Prostate gland (tissue), 2 donors: Measurements from ENCODE around the gene ABCC5. TPM values are rescaled to one million over a fixed set of nuclear protein-coding genes. Genes with fewer than 3 reads are reported as not detected.
"Not testable (repeated sequence)": the region's sequence is repeated elsewhere in the genome, so short reads cannot be mapped to it uniquely, and the experiment has no call there.

Experiments used
- DNase-seq: peaks from one replicate; pipeline ENCODE4 v3.0.0-alpha.2; 2019; ENCODE audit warnings: low spot score
- H3K27ac ChIP-seq, 2 donors: fragments of 200-600 bp; sonication (generic); 2 replicates each; pipeline ENCODE4 v1.5.1; 2017 to 2019
- H3K27me3 ChIP-seq: fragments of 200-600 bp; sonication (generic); replicated peaks from 2 replicates; pipeline ENCODE4 v1.5.1; 2019; ENCODE audit not compliant: insufficient read depth
- H3K36me3 ChIP-seq, 2 donors: fragments of 200-600 bp; sonication (generic); 1 replicate in 1 of 2; 2 replicates in 1 of 2; pipeline versions ENCODE4 v1.5.1 to v1.8.1; 2017 to 2019
- H3K4me1 ChIP-seq: fragments of 200-600 bp; sonication (generic); replicated peaks from 2 replicates; pipeline ENCODE4 v1.5.1; 2019
- H3K4me3 ChIP-seq, 2 donors: fragments of 200-600 bp; sonication (generic); 2 replicates each; pipeline ENCODE4 v1.5.1; 2017 to 2019
- H3K9me3 ChIP-seq: fragments of 200-600 bp; sonication (generic); 2 replicates; pipeline ENCODE4 v1.5.1; 2017
- POLR2A ChIP-seq: fragments of 450-650 bp; IDR thresholded peaks from one replicate; pipeline ENCODE4 v1.6.1; 2016; ENCODE audit warnings: antibody characterized with exemption, mild to moderate bottlenecking
- POLR2AphosphoS5 ChIP-seq: sonication (generic); formaldehyde crosslinking; IDR thresholded peaks from one replicate; pipeline ENCODE4 v1.6.1; 2017; ENCODE audit warnings: antibody characterized with exemption
- WGBS: methylation state at CpG from one replicate; pipeline ENCODE4 v1.1.5; 2018; 5-methylcytosine and 5-hydroxymethylcytosine counted together
- intact Hi-C: fragments of 100-400 bp; cut with DNase I; formaldehyde crosslinking; loops from one replicate; pipeline ENCODE4 v1.14.2; 2022
- total RNA-seq, 2 donors: library from RNA; depleted of rRNA; stranded (reverse); fragments of >200 nt; gene quantifications; one replicate each; pipeline ENCODE4 v1.1.0, GENCODE V29; 2016
- TF ChIP-seq, protein P1 (sequence below), 4 experiments: fragments of 200-600 bp in 2 of 4; fragments of 450-650 bp in 2 of 4; sonication (generic) in 2 of 4; IDR thresholded peaks; 1 replicate in 3 of 4; 2 replicates in 1 of 4; pipeline ENCODE4 v1.5.1; 2016 to 2019; ENCODE audit warnings: antibody characterized with exemption in 4 of 4, mild to moderate bottlenecking in 2 of 4, moderate library complexity in 2 of 4

Gene ABCC5
- total RNA-seq, 2 donors from 2014 or later, result 17.9 to 43.6 TPM

DNA sequence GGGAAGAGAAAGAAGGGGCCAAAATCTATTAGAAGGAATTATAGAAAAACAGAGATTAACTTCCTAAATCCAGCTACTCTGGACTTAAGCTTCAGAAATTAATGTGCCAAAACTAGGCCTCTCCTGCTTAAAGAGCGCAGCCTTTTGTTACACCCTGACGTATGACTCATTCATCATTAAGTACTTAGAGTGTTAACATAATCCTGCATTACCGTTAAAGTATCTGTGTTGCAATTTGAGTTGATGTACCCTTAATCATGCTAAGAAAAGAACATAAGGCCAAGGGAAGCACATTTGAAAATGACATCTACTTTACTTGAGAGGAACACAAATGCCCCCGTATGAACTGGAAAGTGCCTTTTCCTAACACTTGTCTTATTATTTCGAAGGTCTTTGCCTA lies 21.7 kb upstream of the ABCC5 start:
- no peak for DNase-seq
- Histone ChIP-seq H3K27ac (no peak overlapping the region), H3K36me3 (no peaks in the 10 kb centered on the region), H3K27me3 (no peaks in the 10 kb centered on the region), H3K4me3 (no peak overlapping the region), H3K9me3 (no peaks in the 10 kb centered on the region), H3K4me1 (no peaks in the 10 kb centered on the region)
- WGBS, result 71% methylated on average over 5 of the region's 5 CpGs
- intact Hi-C loops, result no loop called here
- TF ChIP-seq POLR2AphosphoS5, result no peak
- no peak for TF ChIP-seq POLR2A
- TF ChIP-seq, protein P1, sequence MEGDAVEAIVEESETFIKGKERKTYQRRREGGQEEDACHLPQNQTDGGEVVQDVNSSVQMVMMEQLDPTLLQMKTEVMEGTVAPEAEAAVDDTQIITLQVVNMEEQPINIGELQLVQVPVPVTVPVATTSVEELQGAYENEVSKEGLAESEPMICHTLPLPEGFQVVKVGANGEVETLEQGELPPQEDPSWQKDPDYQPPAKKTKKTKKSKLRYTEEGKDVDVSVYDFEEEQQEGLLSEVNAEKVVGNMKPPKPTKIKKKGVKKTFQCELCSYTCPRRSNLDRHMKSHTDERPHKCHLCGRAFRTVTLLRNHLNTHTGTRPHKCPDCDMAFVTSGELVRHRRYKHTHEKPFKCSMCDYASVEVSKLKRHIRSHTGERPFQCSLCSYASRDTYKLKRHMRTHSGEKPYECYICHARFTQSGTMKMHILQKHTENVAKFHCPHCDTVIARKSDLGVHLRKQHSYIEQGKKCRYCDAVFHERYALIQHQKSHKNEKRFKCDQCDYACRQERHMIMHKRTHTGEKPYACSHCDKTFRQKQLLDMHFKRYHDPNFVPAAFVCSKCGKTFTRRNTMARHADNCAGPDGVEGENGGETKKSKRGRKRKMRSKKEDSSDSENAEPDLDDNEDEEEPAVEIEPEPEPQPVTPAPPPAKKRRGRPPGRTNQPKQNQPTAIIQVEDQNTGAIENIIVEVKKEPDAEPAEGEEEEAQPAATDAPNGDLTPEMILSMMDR (IDR thresholded peaks at IDR 0.05), result no peak

DNA sequence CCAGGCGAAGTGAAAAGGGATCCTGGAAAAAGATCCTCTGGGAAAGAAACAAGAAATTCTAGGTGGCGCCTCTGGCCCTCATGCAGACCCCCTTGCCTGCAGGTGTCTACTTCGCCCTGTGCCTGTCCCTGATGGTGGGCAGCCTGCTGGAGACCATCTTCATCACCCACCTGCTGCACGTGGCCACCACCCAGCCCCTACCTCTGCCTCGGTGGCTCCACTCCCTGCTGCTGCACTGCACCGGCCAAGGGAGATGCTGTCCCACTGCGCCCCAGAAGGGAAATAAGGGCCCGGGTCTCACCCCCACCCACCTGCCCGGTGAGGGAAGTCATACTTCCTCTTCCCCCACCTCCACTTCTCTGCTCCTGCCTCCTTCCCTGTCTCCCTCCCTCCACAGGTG lies 20.6 kb upstream of the ABCC5 start:
- H3K27ac ChIP-seq, H3K9me3 ChIP-seq, H3K4me1 ChIP-seq, intact Hi-C loops, H3K4me3 ChIP-seq, DNase-seq, H3K36me3 ChIP-seq, H3K27me3 ChIP-seq: not testable (repeated sequence)
- WGBS, result 79% methylated on average over 9 of the region's 9 CpGs

DNA sequence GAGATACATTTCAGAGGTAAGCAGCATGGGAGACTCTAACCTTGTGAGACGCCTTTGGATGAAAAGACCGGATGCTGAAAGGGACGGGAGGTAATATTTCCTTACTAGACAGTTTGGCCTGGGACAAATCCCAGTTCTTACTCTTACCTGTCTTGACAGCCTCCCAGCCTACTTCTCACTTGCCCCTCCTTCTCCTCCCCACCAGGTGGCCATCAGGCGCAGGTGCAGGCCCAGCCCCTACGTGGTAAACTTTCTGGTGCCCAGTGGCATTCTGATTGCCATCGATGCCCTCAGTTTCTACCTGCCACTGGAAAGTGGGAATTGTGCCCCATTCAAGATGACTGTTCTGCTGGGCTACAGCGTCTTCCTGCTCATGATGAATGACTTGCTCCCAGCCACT lies 20.1 kb upstream of the ABCC5 start:
- no peak overlapping the region for H3K27ac ChIP-seq
- no peak for TF ChIP-seq POLR2A
- TF ChIP-seq, protein P1 (IDR thresholded peaks at IDR 0.05), result no peak
- TF ChIP-seq POLR2AphosphoS5, result no peak
- no peak for DNase-seq
- H3K4me3 ChIP-seq, result no peak overlapping the region
- no peaks in the 10 kb centered on the region for H3K4me1 ChIP-seq
- 65% methylated on average over 7 of the region's 7 CpGs for WGBS
- H3K9me3 ChIP-seq, result no peaks in the 10 kb centered on the region
- no peaks in the 10 kb centered on the region for H3K36me3 ChIP-seq
- intact Hi-C loops, result no loop called here
- no peaks in the 10 kb centered on the region for H3K27me3 ChIP-seq

DNA sequence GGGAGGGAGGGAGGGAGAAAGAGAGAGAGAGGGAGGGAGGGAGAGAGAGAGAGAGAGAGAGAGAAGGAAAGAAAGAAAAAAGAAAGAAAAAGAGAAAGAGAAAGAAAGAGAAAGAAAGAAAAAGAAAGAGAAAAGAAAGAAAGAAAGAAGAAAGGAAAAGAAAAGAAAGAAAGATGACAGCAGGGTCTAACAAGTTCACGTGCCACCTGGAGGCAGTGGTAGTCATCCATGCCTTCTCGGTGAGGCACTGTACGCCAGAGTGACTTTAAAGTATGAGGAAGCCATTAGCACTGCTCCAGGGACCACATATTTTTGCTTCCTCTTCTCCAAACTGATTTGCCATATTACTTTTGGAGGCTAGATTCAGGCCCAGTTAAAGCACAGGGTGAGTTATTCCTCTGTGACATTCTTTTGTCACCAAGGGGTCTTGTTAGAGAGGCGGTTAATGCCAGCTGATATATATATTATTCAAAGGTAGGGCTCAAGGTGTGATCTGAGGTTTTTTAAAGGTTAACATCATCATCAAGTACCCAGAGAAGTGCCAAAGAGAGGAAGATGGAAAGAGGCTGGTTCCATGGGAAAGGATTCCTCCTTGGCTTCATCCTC lies 13.6 kb upstream of the ABCC5 start, which contains the start of gene HTR3D:
HTR3D (plus strand) TSS at position 556 of the 606 bp plus-strand sequence; CDS start at position 556, 0 bp downstream.
- H3K27me3 ChIP-seq, result no peaks in the 10 kb centered on the region
- no peaks in the 10 kb centered on the region for H3K4me1 ChIP-seq
- H3K36me3 ChIP-seq, result no peaks in the 10 kb centered on the region
- no peaks in the 10 kb centered on the region for H3K9me3 ChIP-seq
- H3K27ac ChIP-seq, result no peak within 1 kb of the TSS
- intact Hi-C loops, result no loop called here
- TF ChIP-seq POLR2A, result no peak
- no peak within 1 kb of the TSS for H3K4me3 ChIP-seq
- DNase-seq, result no peak
- WGBS, result 58% methylated on average over 4 of the region's 4 CpGs

DNA sequence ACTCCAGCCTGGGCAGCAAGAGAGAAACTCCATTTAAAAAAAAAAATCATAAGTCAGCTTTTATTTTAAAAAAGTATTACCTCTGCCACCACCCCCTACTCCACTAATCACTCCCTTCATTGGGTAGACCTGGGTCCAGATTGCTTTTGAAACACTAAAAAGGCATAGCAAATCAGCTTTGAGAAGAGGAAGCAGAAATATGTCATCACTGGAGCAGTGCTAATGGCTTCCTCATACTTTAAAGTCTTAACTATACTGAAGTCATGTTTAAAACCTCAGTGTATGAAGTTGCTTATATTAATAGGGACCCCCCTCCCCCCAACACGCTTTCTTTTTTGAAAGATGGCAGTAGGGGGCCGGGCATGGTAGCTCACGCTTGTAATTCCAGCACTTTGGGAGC lies 12.9 kb upstream of the ABCC5 start:
- no peak overlapping the region for H3K4me3 ChIP-seq
- no peak overlapping the region for H3K27ac ChIP-seq
- no peaks in the 10 kb centered on the region for H3K4me1 ChIP-seq
- intact Hi-C loops, result no loop called here
- H3K9me3 ChIP-seq, result no peaks in the 10 kb centered on the region
- no peaks in the 10 kb centered on the region for H3K27me3 ChIP-seq
- no peak for DNase-seq
- TF ChIP-seq POLR2AphosphoS5 (no peak), POLR2A (no peak)
- TF ChIP-seq, protein P1 (IDR thresholded peaks at IDR 0.05), result no peak
- no peaks in the 10 kb centered on the region for H3K36me3 ChIP-seq
- 68% methylated on average over 3 of the region's 3 CpGs for WGBS

DNA sequence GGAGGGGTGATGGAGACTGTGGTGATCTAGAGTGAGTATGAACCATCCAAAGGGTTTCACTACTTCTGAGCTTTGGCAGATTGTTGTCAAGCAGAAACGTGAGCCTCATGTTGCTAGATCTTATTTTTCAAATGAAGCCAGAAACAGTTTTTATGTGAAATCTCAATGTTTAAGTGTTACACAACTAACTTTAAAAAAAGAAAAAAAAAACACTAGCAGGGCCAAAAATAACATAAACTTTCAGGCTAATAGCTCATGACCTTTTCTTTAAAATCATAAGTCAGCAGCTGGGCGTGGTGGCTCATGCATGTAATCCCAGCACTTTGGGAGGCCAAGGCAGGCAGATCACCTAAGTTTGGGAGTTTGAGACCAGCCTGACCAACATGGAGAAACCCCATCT lies 11.8 kb upstream of the ABCC5 start:
- 74% methylated on average over 2 of the region's 2 CpGs for WGBS
- no peaks in the 10 kb centered on the region for H3K4me1 ChIP-seq

DNA sequence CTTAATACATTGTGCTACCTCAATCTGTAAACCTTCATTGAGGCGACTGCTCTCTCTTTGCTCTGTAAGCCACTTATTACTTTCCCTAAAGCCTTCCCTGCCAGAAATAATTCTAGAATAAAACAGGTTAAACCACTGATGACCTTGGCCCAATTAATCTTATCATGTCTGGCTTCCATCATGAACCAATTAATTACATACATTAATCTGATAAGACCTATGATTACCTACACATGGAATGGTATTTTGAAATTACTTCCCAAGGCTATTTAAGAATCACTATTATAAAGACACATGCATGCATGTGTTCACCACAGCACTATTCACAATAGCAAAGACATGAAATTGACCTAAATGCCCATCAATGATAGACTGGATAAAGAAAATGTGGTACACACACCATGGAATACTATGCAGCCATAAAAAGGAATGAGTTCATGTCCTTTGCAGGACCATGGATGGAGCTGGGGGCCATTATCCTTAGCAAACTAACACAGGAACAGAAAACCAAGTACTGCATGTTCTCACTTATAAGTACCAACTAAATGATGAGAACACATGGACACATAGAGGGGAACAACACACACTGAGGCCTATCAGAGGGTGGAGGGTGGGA lies 10.7 kb upstream of the ABCC5 start:
- WGBS, result 96% methylated on average over 1 of the region's 1 CpG
- not testable (repeated sequence) for H3K27me3 ChIP-seq, H3K36me3 ChIP-seq

More for the DNA sequence above, 11.8 kb upstream of the ABCC5 start:
- Histone ChIP-seq H3K36me3 (no peaks in the 10 kb centered on the region), H3K27ac (no peak overlapping the region), H3K9me3 (no peaks in the 10 kb centered on the region), H3K27me3 (no peaks in the 10 kb centered on the region), H3K4me3 (no peak overlapping the region)
- DNase-seq, result no peak
- TF ChIP-seq, protein P1 (IDR thresholded peaks at IDR 0.05), result no peak
- TF ChIP-seq POLR2AphosphoS5, result no peak
- no peak for TF ChIP-seq POLR2A
- intact Hi-C loops, result no loop called here

DNA sequence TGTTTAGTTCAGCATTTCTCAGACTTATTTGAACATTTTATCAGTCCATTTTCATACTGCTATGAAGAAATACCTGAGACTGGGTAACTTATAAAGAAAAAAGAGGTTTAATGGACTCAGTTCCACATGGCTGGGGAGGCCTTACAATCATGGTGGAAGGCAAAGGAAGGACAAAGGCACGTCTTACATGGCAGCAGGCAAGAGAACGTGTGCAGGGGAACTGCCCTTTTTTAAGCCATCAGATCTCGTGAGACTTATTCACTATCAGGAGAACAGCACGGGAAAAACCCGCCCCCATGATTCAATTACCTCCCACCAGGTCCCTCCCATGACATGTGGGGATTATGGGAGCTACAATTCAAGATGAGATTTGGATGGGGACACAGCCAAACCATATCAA lies 7.6 kb upstream of the ABCC5 start:
- intact Hi-C loops, H3K27ac ChIP-seq, H3K9me3 ChIP-seq, H3K4me3 ChIP-seq, H3K36me3 ChIP-seq, H3K4me1 ChIP-seq, DNase-seq, H3K27me3 ChIP-seq: not testable (repeated sequence)
- 77% methylated on average over 5 of the region's 5 CpGs for WGBS

More for the DNA sequence above, 10.7 kb upstream of the ABCC5 start:
- H3K9me3 ChIP-seq, H3K27ac ChIP-seq, DNase-seq, H3K4me1 ChIP-seq, intact Hi-C loops, H3K4me3 ChIP-seq: not testable (repeated sequence)
